Liver (tissue), 9 donors: ENCODE results near the gene UBE3D. TPM values are rescaled to one million over a fixed set of nuclear protein-coding genes. Genes with fewer than 3 reads are reported as not detected.

Source experiments
- DNase-seq: peaks from one replicate; pipeline ENCODE4 v3.0.0-alpha.2; 2017; ENCODE audit warnings: low spot score
- H3K27ac ChIP-seq, 2 donors: one replicate each; pipeline ENCODE4 v1.7.0; 2013; ENCODE audit warnings: inconsistent platforms in 2 of 2, low read length in 2 of 2, control low read depth in 1 of 2, low read depth in 1 of 2, mild to moderate bottlenecking in 1 of 2
- H3K27me3 ChIP-seq, 4 donors: one replicate each; pipeline versions ENCODE4 v1.6.1 to v1.7.0; 2013; ENCODE audit warnings: low read length in 3 of 4, inconsistent platforms in 1 of 4, mild to moderate bottlenecking in 1 of 4, moderate library complexity in 1 of 4; ENCODE audit not compliant: control insufficient read depth in 4 of 4, insufficient read depth in 4 of 4
- H3K36me3 ChIP-seq, 4 donors: one replicate each; pipeline versions ENCODE4 v1.6.1 to v1.7.0; 2013; ENCODE audit warnings: low read length in 3 of 4, mild to moderate bottlenecking in 3 of 4, low read depth in 1 of 4, moderate library complexity in 1 of 4; ENCODE audit not compliant: control insufficient read depth in 4 of 4, insufficient read depth in 3 of 4
- H3K4me1 ChIP-seq, 4 donors: one replicate each; pipeline versions ENCODE4 v1.6.1 to v1.7.0; 2013; ENCODE audit warnings: low read length in 3 of 4, mild to moderate bottlenecking in 3 of 4, moderate library complexity in 1 of 4; ENCODE audit not compliant: control insufficient read depth in 4 of 4, insufficient read depth in 4 of 4
- H3K4me3 ChIP-seq, 3 donors: one replicate each; pipeline versions ENCODE4 v1.6.1 to v1.7.0; 2013; ENCODE audit warnings: low read length in 3 of 3, control low read depth in 1 of 3, low read depth in 1 of 3, mild to moderate bottlenecking in 1 of 3
- H3K9ac ChIP-seq, 2 donors: one replicate each; pipeline ENCODE4 v1.7.0; 2013; ENCODE audit warnings: low read length in 2 of 2, mild to moderate bottlenecking in 2 of 2, moderate library complexity in 2 of 2, control low read depth in 1 of 2, low read depth in 1 of 2
- H3K9me3 ChIP-seq, 4 donors: one replicate each; pipeline versions ENCODE4 v1.6.1 to v1.7.0; 2013; ENCODE audit warnings: low read length in 3 of 4; ENCODE audit not compliant: control insufficient read depth in 4 of 4
- ATF3 ChIP-seq: IDR thresholded peaks from 2 replicates; pipeline ENCODE4 v1.6.1; 2016; ENCODE audit warnings: antibody characterized with exemption
- EGR1 ChIP-seq, 2 donors: IDR thresholded peaks; 2 replicates each; pipeline ENCODE4 v1.6.1; 2016 to 2018; ENCODE audit warnings: antibody characterized with exemption in 2 of 2, low read depth in 2 of 2
- FOXA1 ChIP-seq: IDR thresholded peaks from 2 replicates; pipeline ENCODE4 v1.6.1; 2016; ENCODE audit warnings: antibody characterized with exemption
- FOXA2 ChIP-seq: IDR thresholded peaks from 2 replicates; pipeline ENCODE4 v1.6.1; 2016; ENCODE audit warnings: antibody characterized with exemption
- GABPA ChIP-seq, 2 donors: IDR thresholded peaks in 1 of 2; conservative IDR thresholded peaks in 1 of 2; 2 replicates each; pipeline ENCODE4 v1.6.1; 2016; ENCODE audit warnings: antibody characterized with exemption in 2 of 2, mild to moderate bottlenecking in 1 of 2, moderate library complexity in 1 of 2
- HNF4A ChIP-seq, 2 donors: conservative IDR thresholded peaks; 2 replicates each; pipeline ENCODE4 v1.6.1; 2016; ENCODE audit warnings: antibody characterized with exemption in 2 of 2, mild to moderate bottlenecking in 2 of 2
- HNF4G ChIP-seq: IDR thresholded peaks from 2 replicates; pipeline ENCODE4 v1.6.1; 2016; ENCODE audit warnings: antibody characterized with exemption
- JUND ChIP-seq, 2 donors: IDR thresholded peaks; 2 replicates each; pipeline ENCODE4 v1.6.1; 2016; ENCODE audit warnings: antibody characterized with exemption in 2 of 2
- MAX ChIP-seq: IDR thresholded peaks from 2 replicates; pipeline ENCODE4 v1.6.1; 2016; ENCODE audit warnings: antibody characterized with exemption
- NR2F2 ChIP-seq: IDR thresholded peaks from 2 replicates; pipeline ENCODE4 v1.6.1; 2016; ENCODE audit warnings: antibody characterized with exemption
- RAD21 ChIP-seq, 2 donors: IDR thresholded peaks; 2 replicates each; pipeline ENCODE4 v1.6.1; 2016; ENCODE audit warnings: antibody characterized with exemption in 2 of 2, mild to moderate bottlenecking in 2 of 2
- REST ChIP-seq: IDR thresholded peaks from 2 replicates; pipeline ENCODE4 v1.6.1; 2016; ENCODE audit warnings: antibody characterized with exemption, mild to moderate bottlenecking
- RXRA ChIP-seq, 2 donors: IDR thresholded peaks; 2 replicates each; pipeline ENCODE4 v1.6.1; 2017 to 2018; ENCODE audit warnings: antibody characterized with exemption in 2 of 2, mild to moderate bottlenecking in 1 of 2
- TAF1 ChIP-seq: conservative IDR thresholded peaks from 2 replicates; pipeline ENCODE4 v1.6.1; 2016; ENCODE audit warnings: antibody characterized with exemption, mild to moderate bottlenecking
- YY1 ChIP-seq: IDR thresholded peaks from 2 replicates; pipeline ENCODE4 v1.6.1; 2016; ENCODE audit warnings: antibody characterized with exemption, mild to moderate bottlenecking
- ZBTB33 ChIP-seq: IDR thresholded peaks from 2 replicates; pipeline ENCODE4 v1.6.1; 2016; ENCODE audit warnings: antibody characterized with exemption
- WGBS: extraction: QIAGEN DNeasy Blood & Tissue Kit; methylation state at CpG from one replicate; pipeline ENCODE4 v1.1.7; 2013; 5-methylcytosine and 5-hydroxymethylcytosine counted together
- polyA plus RNA-seq, 2 donors: library from polyadenylated mRNA; stranded (reverse) in 1 of 2; unstranded in 1 of 2; fragments of 200-250 nt in 1 of 2; fragments of >200 nt in 1 of 2; fragmentation: Nextera tagmentation in 1 of 2; extraction: Ambion mirVana in 1 of 2; gene quantifications; one replicate each; pipeline versions ENCODE4 v1.2.1 to v1.2.3, GENCODE V29; 2013 to 2015
- total RNA-seq, 2 donors: library from RNA; depleted of rRNA; stranded (reverse); fragments of >200 nt; gene quantifications; one replicate each; pipeline ENCODE4 v1.2.3, GENCODE V29; 2014
- donor health status: healthy.
- donor health status: healthy.
- donor health status: healthy.
- donor health status: healthy.
- donor health status: healthy.

The UBE3D gene
- total and polyA plus RNA-seq, 4 donors = 0.78 to 6.4 (median 1.9) TPM

- WGBS = 87% methylated on average over 4 of the region's 4 CpGs
- no peak for TF ChIP-seq HNF4G
- no peak for TF ChIP-seq GABPA (IDR thresholded peaks at IDR 0.05 in 1 of 2, conservative IDR thresholded peaks at IDR 0.05 in 1 of 2)
- TF ChIP-seq HNF4A (conservative IDR thresholded peaks at IDR 0.05) = no peak
- TF ChIP-seq MAX = no peak
- Histone ChIP-seq H3K36me3 (no peaks in the 10 kb centered on the region), H3K9me3 (no peaks in the 10 kb centered on the region), H3K4me1 (no peaks in the 10 kb centered on the region), H3K27me3 (no peaks in the 10 kb centered on the region), H3K4me3 (no peak overlapping the region), H3K9ac (no peak overlapping the region), H3K27ac (no peak overlapping the region)
- no peak for DNase-seq
Observed at GRCh38 chr6:83042467-83043053, 23.1 kb downstream of the UBE3D start.

GRCh38 chr6:83038246-83038645, 27.4 kb downstream of the UBE3D start:
- Histone ChIP-seq H3K36me3 (no peaks in the 10 kb centered on the region), H3K9me3 (no peaks in the 10 kb centered on the region), H3K4me1 (no peaks in the 10 kb centered on the region), H3K4me3 (no peak overlapping the region), H3K27me3 (no peaks in the 10 kb centered on the region), H3K9ac (no peak overlapping the region), H3K27ac (no peak overlapping the region)
- TF ChIP-seq ATF3 (no peak), HNF4A (conservative IDR thresholded peaks at IDR 0.05) (no peak), JUND (IDR thresholded peaks at IDR 0.05) (no peak), FOXA1 (no peak), REST (no peak), EGR1 (IDR thresholded peaks at IDR 0.05; ENCODE audit: low read depth in 2 of 2) (no peak), HNF4G (no peak), MAX (no peak), RAD21 (IDR thresholded peaks at IDR 0.05) (no peak), NR2F2 (no peak), GABPA (IDR thresholded peaks at IDR 0.05 in 1 of 2, conservative IDR thresholded peaks at IDR 0.05 in 1 of 2) (no peak), TAF1 (no peak), YY1 (no peak), RXRA (IDR thresholded peaks at IDR 0.05) (no peak), FOXA2 (no peak), ZBTB33 (no peak)
- over 99% methylated on average over 2 of the region's 2 CpGs for WGBS
- DNase-seq = no peak
